Stomach (tissue), 9 donors: Measurements from ENCODE around the gene SLC25A42. TPM values are rescaled to one million over a fixed set of nuclear protein-coding genes. Genes with fewer than 3 reads are reported as not detected.

Source experiments
- DNase-seq, 2 donors: peaks; one replicate each; pipeline versions ENCODE4 v3.0.0 to v3.0.0-alpha.2; 2013 to 2019
- H3K27ac ChIP-seq, 5 donors: fragments of 200-600 bp in 4 of 5; sonication (generic) in 4 of 5; one replicate each; pipeline ENCODE4 v1.5.1; 2013 to 2019; ENCODE audit warnings: mild to moderate bottlenecking in 1 of 5, moderate library complexity in 1 of 5
- H3K27me3 ChIP-seq, 3 donors: fragments of 200-600 bp; sonication (generic); one replicate each; pipeline ENCODE4 v1.5.1; 2017 to 2019; ENCODE audit warnings: mixed run types in 1 of 3
- H3K36me3 ChIP-seq, 4 donors: fragments of 200-600 bp; sonication (generic); 1 replicate in 3 of 4; 2 replicates in 1 of 4; pipeline ENCODE4 v1.5.1; 2016 to 2019
- H3K4me1 ChIP-seq, 4 donors: fragments of 200-600 bp; sonication (generic); one replicate each; pipeline ENCODE4 v1.5.1; 2016 to 2019
- H3K4me3 ChIP-seq, 4 donors: fragments of 200-600 bp; sonication (generic) in 3 of 4; one replicate each; pipeline ENCODE4 v1.5.1; 2016 to 2019; ENCODE audit warnings: mild to moderate bottlenecking in 1 of 4
- H3K9me3 ChIP-seq, 4 donors: fragments of 200-600 bp; sonication (generic); one replicate each; pipeline ENCODE4 v1.5.1; 2016 to 2019
- EP300 ChIP-seq: sonication (generic); formaldehyde crosslinking; IDR thresholded peaks from one replicate; pipeline ENCODE4 v1.6.1; 2017; ENCODE audit warnings: antibody characterized with exemption
- POLR2A ChIP-seq, 4 donors: fragments of 450-650 bp; IDR thresholded peaks; one replicate each; pipeline ENCODE4 v1.6.1; 2016; ENCODE audit warnings: antibody characterized with exemption in 4 of 4, control low read depth in 2 of 4, mild to moderate bottlenecking in 1 of 4, moderate library complexity in 1 of 4
- POLR2AphosphoS5 ChIP-seq, 3 donors: sonication (generic); formaldehyde crosslinking; IDR thresholded peaks; one replicate each; pipeline ENCODE4 v1.6.1; 2016; ENCODE audit warnings: antibody characterized with exemption in 3 of 3
- WGBS, 5 donors: extraction: QIAGEN DNeasy Blood & Tissue Kit in 3 of 5; methylation state at CpG; one replicate each; pipeline versions ENCODE4 v1.1.5 to v1.1.7; 2013 to 2018; 5-methylcytosine and 5-hydroxymethylcytosine counted together
- intact Hi-C: fragments of 100-400 bp; cut with DNase I; formaldehyde crosslinking; loops from one replicate; pipeline ENCODE4 v1.15.1; 2023; ENCODE audit warnings: low total_unique reads
- polyA plus RNA-seq, 3 donors: library from polyadenylated mRNA; stranded (reverse); fragments of 200-250 nt; gene quantifications; one replicate each; pipeline ENCODE4 v1.2.3, GENCODE V29; 2013
- total RNA-seq, 5 donors: library from RNA; depleted of rRNA; stranded (reverse); fragments of >200 nt; gene quantifications; one replicate each; pipeline versions ENCODE4 v1.1.0 to v1.2.3, GENCODE V29; 2014 to 2016
- TF ChIP-seq, protein P1 (sequence below), 7 experiments: fragments of 450-650 bp in 4 of 7; fragments of 200-600 bp in 3 of 7; sonication (generic) in 3 of 7; IDR thresholded peaks; one replicate each; pipeline ENCODE4 v1.5.1; 2016 to 2019; ENCODE audit warnings: antibody characterized with exemption in 7 of 7, control low read depth in 2 of 7, mild to moderate bottlenecking in 1 of 7
- donor health status: healthy with polysubstance abuse.
- donor health status: Bipolar disorder and iron deficiency.
- donor health status: healthy.

SLC25A42 gene
- total and polyA plus RNA-seq, 8 donors: 3.7 to 54.8 (median 6.7) TPM

DNA sequence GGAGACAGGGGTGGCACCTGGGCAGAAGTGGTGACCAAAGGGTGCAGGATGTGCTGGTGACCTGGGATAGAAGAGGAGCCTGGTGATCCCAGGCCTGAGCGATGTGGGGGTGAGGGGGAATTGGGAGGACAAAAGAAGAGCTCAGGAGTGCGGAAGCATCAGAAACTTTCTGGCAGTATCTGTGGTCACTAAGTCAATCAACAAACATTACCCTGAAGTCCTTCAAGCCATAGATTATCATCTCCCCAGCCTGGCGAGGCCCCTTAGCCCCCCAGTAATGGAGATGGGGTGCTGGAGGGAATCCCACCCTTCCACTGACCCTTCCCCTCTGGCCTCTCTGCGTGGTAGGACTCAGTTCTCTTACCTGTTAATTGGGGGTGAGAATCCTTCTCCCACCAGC lies 95.7 kb downstream of the SLC25A42 start:
- Histone ChIP-seq H3K4me1 (no peaks in the 10 kb centered on the region), H3K36me3 (peaks cover 0 to 17% (median 13%) of the 10 kb centered on the region in 4 donors), H3K4me3 (no peak overlapping the region), H3K27ac (no peak overlapping the region), H3K9me3 (no peaks in the 10 kb centered on the region), H3K27me3 (no peaks in the 10 kb centered on the region)
- DNase-seq: no peak
- TF ChIP-seq EP300 (no peak), POLR2A (IDR thresholded peaks at IDR 0.05) (no peak), POLR2AphosphoS5 (IDR thresholded peaks at IDR 0.05) (no peak)
- TF ChIP-seq, protein P1, sequence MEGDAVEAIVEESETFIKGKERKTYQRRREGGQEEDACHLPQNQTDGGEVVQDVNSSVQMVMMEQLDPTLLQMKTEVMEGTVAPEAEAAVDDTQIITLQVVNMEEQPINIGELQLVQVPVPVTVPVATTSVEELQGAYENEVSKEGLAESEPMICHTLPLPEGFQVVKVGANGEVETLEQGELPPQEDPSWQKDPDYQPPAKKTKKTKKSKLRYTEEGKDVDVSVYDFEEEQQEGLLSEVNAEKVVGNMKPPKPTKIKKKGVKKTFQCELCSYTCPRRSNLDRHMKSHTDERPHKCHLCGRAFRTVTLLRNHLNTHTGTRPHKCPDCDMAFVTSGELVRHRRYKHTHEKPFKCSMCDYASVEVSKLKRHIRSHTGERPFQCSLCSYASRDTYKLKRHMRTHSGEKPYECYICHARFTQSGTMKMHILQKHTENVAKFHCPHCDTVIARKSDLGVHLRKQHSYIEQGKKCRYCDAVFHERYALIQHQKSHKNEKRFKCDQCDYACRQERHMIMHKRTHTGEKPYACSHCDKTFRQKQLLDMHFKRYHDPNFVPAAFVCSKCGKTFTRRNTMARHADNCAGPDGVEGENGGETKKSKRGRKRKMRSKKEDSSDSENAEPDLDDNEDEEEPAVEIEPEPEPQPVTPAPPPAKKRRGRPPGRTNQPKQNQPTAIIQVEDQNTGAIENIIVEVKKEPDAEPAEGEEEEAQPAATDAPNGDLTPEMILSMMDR (IDR thresholded peaks at IDR 0.05): no peak
- intact Hi-C loops: no loop called here
- 85 to 97% (median 94%) methylated on average over 4 of the region's 4 CpGs for WGBS, 5 donors

DNA sequence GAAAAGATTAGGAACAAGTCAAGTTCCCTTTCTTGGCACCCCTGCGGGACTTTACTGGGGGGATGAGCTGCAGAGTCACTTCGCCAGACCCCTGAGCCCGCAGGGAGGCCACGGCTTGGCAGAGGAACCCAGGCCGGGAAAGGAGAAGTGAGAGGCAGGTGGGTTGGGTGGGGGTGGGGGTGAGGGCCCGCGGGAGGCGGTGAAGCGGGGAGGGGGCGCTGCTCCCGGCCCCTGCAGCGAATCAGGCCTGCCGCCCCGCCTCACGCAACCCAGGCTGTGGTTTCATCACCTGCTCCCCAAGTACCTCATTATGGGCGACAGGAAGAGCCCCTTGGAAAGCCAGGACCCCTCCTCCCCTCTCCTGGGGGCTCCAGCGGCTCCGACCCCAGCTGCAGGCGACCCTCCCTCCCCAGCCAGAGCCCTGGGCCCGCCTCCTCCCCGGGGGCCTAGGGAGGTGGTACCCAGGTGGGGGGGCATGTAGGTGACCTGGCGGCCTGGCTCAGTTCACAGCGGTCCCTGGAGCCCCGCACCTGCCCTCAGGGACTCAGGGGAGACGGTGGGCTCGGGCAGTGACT lies 96.8 kb downstream of the SLC25A42 start:
- Histone ChIP-seq H3K9me3 (no peaks in the 10 kb centered on the region), H3K36me3 (peaks cover 0 to 19% (median 13%) of the 10 kb centered on the region in 4 donors), H3K4me3 (no peak overlapping the region), H3K27ac (no peak overlapping the region), H3K27me3 (no peaks in the 10 kb centered on the region), H3K4me1 (no peaks in the 10 kb centered on the region)
- 55 to 80% (median 56%) methylated on average over 9 to 26 of the region's 26 CpGs for WGBS, 5 donors
- intact Hi-C loops: no loop called here
- TF ChIP-seq EP300 (no peak), POLR2AphosphoS5 (IDR thresholded peaks at IDR 0.05) (no peak), POLR2A (IDR thresholded peaks at IDR 0.05) (no peak)
- TF ChIP-seq, protein P1 (IDR thresholded peaks at IDR 0.05): no peak
- no peak for DNase-seq

DNA sequence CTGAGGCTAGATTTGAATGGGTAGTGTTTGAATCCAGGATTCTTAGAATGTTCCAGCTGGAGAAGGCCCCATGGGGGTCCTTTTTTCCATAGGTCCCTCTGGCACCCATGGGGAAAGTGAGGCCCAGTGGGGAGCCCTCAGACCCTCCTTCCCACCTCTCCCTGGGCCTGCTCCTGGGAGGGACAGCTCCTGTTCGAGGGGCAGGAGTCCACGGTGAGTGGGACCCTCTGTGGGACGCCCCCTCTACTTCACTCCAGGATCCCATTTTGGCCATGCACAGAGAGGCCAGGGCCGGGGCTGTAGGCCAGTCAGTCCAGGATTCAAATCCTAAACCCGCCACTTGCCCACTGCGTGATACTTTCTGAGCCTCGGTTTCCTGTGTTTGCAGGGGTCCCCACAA lies 98.7 kb downstream of the SLC25A42 start:
- no peaks in the 10 kb centered on the region for H3K4me1 ChIP-seq
- TF ChIP-seq EP300 (no peak), POLR2A (IDR thresholded peaks at IDR 0.05) (no peak), POLR2AphosphoS5 (IDR thresholded peaks at IDR 0.05) (no peak)
- TF ChIP-seq, protein P1 (IDR thresholded peaks at IDR 0.05): no peak
- H3K36me3 ChIP-seq: peaks cover 0 to 4% (median 0%) of the 10 kb centered on the region in 4 donors
- WGBS, 5 donors: 84 to 94% (median 93%) methylated on average over 7 of the region's 7 CpGs
- no peak for DNase-seq
- intact Hi-C loops: no loop called here
- no peak overlapping the region for H3K4me3 ChIP-seq
- no peaks in the 10 kb centered on the region for H3K27me3 ChIP-seq
- H3K27ac ChIP-seq: no peak overlapping the region
- no peaks in the 10 kb centered on the region for H3K9me3 ChIP-seq

Other genes with a start within 250 kb of the SLC25A42 start
- gene UPF1, start 232.0 kb upstream of the SLC25A42 start, total RNA-seq: 100 to 1,000 TPM in 1 of 5 donors, 10 to 100 TPM in 4; 26.3 to 111 (median 46.6) TPM
- 10 to 100 TPM; 27.5 to 35.4 (median 32.2) TPM for gene UPF1, start 232.0 kb upstream of the SLC25A42 start, polyA plus RNA-seq
- gene CERS1, start 167.8 kb upstream of the SLC25A42 start, total RNA-seq: 1 to 10 TPM in 1 of 5 donors, under 1 TPM in 1, not detected in 3; 0.87 to 4.8 TPM
- under 1 TPM; 0.37 to 0.61 (median 0.53) TPM for gene CERS1, start 167.8 kb upstream of the SLC25A42 start, polyA plus RNA-seq
- gene COPE, start 144.6 kb upstream of the SLC25A42 start, total RNA-seq: 100 to 1,000 TPM in 3 of 5 donors, 10 to 100 TPM in 2; 76.7 to 239 (median 127) TPM
- gene COPE, start 144.6 kb upstream of the SLC25A42 start, polyA plus RNA-seq: 100 to 1,000 TPM; 188 to 283 (median 267) TPM
- gene DDX49, start 144.3 kb upstream of the SLC25A42 start, total RNA-seq: 100 to 1,000 TPM in 1 of 5 donors, 10 to 100 TPM in 4; 25.3 to 185 (median 56.7) TPM
- gene DDX49, start 144.3 kb upstream of the SLC25A42 start, polyA plus RNA-seq: 10 to 100 TPM; 49.2 to 65.1 (median 50.3) TPM
- 10 to 100 TPM in 3 of 5 donors, 1 to 10 TPM in 2; 5.1 to 74.7 (median 12.9) TPM for gene HOMER3, start 122.8 kb upstream of the SLC25A42 start, total RNA-seq
- gene HOMER3, start 122.8 kb upstream of the SLC25A42 start, polyA plus RNA-seq: 10 to 100 TPM; 15.0 to 31.9 (median 18.7) TPM
- 100 to 1,000 TPM in 1 of 5 donors, 10 to 100 TPM in 4; 51.7 to 104 (median 62.4) TPM for gene SUGP2, start 30.5 kb upstream of the SLC25A42 start, total RNA-seq
- gene SUGP2, start 30.5 kb upstream of the SLC25A42 start, polyA plus RNA-seq: 10 to 100 TPM; 21.5 to 40.0 (median 28.1) TPM
- 10 to 100 TPM in 4 of 5 donors, 1 to 10 TPM in 1; 7.0 to 63.8 (median 32.2) TPM for gene ARMC6, start 30.4 kb upstream of the SLC25A42 start, total RNA-seq
- 10 to 100 TPM; 17.4 to 22.8 (median 19.4) TPM for gene ARMC6, start 30.4 kb upstream of the SLC25A42 start, polyA plus RNA-seq
- 10 to 100 TPM in 4 of 5 donors, 1 to 10 TPM in 1; 6.4 to 59.5 (median 15.9) TPM for gene TMEM161A, start 74.5 kb downstream of the SLC25A42 start, total RNA-seq
- gene TMEM161A, start 74.5 kb downstream of the SLC25A42 start, polyA plus RNA-seq: 10 to 100 TPM; 11.2 to 30.0 (median 11.8) TPM
- gene MEF2B, start 106.3 kb downstream of the SLC25A42 start, total RNA-seq: 1 to 10 TPM in 1 of 5 donors, not detected in 4; 7.2 TPM
- 1 to 10 TPM in 1 of 3 donors, under 1 TPM in 1, not detected in 1; 0.93 to 2.9 TPM for gene MEF2B, start 106.3 kb downstream of the SLC25A42 start, polyA plus RNA-seq
- gene BORCS8, start 128.2 kb downstream of the SLC25A42 start, total RNA-seq: 10 to 100 TPM in 4 of 5 donors, 1 to 10 TPM in 1; 8.3 to 96.9 (median 27.8) TPM
- gene BORCS8, start 128.2 kb downstream of the SLC25A42 start, polyA plus RNA-seq: 10 to 100 TPM; 21.0 to 31.1 (median 28.4) TPM
- 100 to 1,000 TPM in 2 of 5 donors, 10 to 100 TPM in 3; 17.4 to 112 (median 61.4) TPM for gene RFXANK, start 128.3 kb downstream of the SLC25A42 start, total RNA-seq
- 100 to 1,000 TPM; 121 to 145 (median 136) TPM for gene RFXANK, start 128.3 kb downstream of the SLC25A42 start, polyA plus RNA-seq
- gene NR2C2AP, start 139.4 kb downstream of the SLC25A42 start, total RNA-seq: 10 to 100 TPM in 1 of 5 donors, 1 to 10 TPM in 1, under 1 TPM in 1, not detected in 2; 0.45 to 14.8 (median 7.7) TPM
- 10 to 100 TPM; 18.2 to 28.9 (median 18.8) TPM for gene NR2C2AP, start 139.4 kb downstream of the SLC25A42 start, polyA plus RNA-seq
- 1 to 10 TPM in 1 of 5 donors, not detected in 4; 1.7 TPM for gene NCAN, start 148.0 kb downstream of the SLC25A42 start, total RNA-seq
- under 1 TPM in 2 of 3 donors, not detected in 1; 0.05 to 0.06 TPM for gene NCAN, start 148.0 kb downstream of the SLC25A42 start, polyA plus RNA-seq
- gene TM6SF2, start 209.3 kb downstream of the SLC25A42 start, total RNA-seq: 1 to 10 TPM in 1 of 5 donors, not detected in 4; 1.3 TPM
- gene TM6SF2, start 209.3 kb downstream of the SLC25A42 start, polyA plus RNA-seq: under 1 TPM in 2 of 3 donors, not detected in 1; 0.23 to 0.44 TPM